NCI-H2107 treated with DMSO at 0.1 percent for 48 hours (cell line): ENCODE results near the gene EML1.

ENCODE experiments used
- DNase-seq: peaks from one replicate; lab custom pipeline; 2025; ENCODE audit not compliant: unreplicated experiment; lab: John Stamatoyannopoulos, UW

Gene EML1

DNA sequence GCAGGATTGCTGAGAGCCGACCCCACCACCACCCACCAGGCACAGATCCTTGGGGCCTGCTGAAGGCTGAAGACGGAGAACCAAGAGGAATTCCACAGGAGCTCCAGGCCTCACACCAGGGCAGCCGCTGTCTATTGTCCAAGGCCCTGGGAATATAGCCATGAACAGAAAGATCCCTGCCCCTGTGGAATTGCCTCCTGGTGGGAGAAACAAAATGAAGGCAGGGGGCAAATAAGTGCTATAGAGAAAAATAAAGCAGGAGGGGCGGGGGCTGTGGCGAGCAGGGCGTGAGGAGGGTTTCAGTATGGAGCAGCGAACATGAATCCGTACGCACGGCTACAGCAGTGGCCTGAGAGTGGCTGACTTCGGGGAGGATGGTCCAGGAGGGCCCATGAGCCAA, 96.1 kb downstream of the EML1 start:
- DNase-seq: no peak

DNA sequence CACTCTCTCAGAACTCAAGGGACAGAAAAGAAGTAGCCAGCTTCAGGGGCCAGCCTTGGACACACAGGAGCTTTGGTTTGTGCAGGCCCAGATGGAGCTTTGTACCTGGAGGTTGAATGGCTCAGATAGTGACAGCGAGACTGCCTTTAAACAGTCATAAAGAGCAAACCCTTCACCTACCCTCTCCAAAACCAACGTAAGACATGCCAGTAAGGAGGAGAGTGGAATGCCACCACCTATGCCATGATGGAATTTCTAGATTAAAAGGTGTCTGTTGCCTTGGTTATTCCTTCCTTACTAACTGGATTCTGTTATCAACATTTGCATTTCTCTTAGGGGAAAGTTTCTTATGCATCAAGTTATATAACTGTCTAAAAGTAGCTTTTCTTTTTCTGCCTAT, 98.1 kb downstream of the EML1 start:
- DNase-seq: no peak

DNA sequence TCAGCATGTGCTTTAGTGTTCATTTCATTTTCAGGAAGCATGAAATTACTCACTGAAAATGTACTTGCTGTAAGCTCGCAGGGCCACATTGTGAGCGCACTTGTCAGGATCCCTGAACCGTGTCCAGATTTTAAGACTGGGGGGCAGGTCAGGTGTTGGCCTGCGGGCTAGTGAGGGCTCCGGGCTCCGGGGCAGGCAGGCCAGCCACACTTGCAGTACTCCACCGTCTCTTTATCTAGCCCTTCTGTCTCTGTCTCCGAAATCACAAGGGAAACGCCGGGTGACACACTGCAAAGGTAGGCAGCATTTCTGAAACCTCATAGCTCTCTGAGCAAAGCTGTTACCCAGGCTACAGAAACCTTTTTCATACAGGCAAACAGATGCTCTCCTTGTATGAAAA, 98.7 kb downstream of the EML1 start:
- no peak for DNase-seq

DNA sequence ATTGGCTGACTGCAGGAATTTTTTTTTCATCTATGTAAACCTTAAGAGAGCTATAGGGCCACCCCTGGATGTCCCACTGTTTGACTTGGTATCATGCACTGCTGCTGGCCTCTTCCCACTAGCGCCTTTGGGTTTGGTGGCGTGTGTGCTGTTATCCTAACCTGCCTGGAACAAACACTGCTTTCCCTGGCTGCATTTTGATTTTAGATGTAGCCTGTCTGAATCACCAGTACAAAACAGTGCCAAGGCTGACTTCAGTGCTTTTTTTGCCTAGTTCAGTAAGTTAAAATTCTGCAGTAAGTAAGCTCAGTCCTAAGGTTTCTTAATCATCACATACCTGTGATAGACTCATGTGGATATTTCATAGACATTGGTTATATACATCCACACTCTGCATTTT, 99.2 kb downstream of the EML1 start:
- no peak for DNase-seq

DNA sequence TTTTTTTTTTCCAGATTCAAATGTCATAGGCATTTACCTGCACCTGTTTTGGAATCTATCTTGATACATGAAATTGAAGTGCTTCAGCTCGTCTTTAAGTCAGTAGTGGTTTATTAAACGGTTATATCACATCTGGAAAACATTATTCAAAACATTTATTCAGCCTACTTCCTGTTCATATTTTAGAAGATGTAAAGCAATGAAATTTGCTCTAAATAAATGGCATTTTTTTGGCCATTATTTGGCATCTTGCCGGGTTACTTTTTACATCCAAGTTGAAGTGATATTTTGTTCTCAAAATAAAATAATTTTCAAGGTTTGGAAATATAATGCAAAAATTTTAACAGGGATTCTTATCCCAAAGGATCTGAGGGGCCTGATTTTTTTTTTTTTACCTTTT, 103.1 kb downstream of the EML1 start:
- DNase-seq: no peak

DNA sequence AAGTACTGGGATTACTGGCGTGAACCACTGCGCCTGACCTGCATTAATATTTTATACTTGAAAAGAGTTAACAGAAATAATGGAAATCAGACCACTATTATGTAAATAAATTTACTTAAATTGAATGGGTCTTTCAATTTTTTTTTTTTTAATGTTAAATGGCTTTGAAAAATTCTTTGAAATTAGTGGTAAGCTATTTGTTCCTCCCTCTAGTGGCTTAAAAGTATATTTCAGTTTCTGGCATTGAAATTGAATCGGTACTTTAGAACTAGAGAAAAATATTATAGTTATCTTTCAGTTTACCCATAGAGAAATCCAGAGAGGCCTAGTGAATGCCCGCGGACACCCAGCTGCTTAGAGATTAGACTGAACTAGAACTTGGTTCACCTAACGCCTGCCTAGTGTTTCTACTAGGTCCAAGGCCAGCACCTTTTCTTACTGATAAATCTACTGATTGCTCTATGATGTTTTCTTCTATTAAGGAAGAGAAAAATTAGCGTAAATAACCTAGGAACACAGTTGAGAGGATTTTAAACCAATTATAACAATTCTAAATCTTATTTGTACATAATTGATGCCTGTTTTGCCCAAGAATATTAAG, 106.5 kb downstream of the EML1 start:
- peak; percentile 11 for DNase-seq

DNA sequence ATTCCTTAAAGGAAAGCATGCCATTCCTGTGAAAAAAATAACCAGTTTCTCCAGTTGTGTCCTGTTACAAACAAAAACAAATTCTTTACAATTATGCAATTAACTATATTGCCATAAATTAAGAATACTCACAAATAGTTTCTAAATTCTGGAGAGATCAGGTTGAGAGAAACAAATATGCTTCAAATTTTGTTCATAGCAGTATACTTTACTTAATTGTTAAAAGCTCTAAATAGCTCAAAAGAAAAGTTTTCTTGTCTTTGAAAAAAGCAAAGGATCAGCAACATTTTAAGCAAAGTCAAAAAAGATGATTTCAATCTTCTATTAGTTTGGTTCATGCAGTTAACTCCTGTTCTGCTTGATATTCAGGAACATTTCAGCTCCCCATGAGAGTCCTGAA, 109.7 kb downstream of the EML1 start:
- DNase-seq: no peak

DNA sequence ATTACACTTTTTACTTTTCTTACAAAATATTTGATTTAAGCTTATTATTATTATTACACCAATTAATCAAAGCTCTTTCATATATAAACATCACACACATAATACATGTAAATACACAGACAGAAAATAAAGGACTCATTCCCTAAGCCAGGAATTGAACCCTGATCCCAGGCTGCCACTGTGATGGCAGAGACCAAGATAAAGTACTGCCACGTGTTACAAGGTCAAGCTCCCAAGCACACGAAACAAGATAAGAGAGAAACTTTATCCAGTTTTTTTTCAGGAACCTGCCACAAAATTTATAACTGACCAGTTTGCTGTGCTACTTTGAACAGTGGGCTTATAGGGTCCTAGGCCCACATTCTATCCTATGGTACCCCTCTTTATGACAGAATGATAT, 111.3 kb downstream of the EML1 start:
- DNase-seq: no peak

DNA sequence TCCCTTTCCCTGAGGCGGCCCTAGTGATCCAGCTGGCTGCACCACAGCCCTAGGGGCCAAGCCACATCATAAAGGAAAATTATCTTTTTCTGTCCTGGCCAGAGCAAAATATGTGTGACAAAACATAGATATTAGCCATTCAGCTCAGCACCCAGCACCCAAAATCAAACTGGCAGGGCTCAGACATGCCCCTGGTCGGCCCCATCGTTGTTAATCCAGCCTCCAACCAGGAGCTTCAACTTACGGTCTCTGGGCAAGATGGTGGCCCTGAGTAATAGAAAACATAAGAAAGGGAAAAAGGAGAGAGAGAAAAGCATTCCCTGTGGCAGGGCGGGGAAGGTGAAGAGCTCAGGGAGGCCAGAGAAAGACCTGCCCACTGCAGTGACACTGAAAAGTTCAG, 111.9 kb downstream of the EML1 start:
- DNase-seq: no peak

DNA sequence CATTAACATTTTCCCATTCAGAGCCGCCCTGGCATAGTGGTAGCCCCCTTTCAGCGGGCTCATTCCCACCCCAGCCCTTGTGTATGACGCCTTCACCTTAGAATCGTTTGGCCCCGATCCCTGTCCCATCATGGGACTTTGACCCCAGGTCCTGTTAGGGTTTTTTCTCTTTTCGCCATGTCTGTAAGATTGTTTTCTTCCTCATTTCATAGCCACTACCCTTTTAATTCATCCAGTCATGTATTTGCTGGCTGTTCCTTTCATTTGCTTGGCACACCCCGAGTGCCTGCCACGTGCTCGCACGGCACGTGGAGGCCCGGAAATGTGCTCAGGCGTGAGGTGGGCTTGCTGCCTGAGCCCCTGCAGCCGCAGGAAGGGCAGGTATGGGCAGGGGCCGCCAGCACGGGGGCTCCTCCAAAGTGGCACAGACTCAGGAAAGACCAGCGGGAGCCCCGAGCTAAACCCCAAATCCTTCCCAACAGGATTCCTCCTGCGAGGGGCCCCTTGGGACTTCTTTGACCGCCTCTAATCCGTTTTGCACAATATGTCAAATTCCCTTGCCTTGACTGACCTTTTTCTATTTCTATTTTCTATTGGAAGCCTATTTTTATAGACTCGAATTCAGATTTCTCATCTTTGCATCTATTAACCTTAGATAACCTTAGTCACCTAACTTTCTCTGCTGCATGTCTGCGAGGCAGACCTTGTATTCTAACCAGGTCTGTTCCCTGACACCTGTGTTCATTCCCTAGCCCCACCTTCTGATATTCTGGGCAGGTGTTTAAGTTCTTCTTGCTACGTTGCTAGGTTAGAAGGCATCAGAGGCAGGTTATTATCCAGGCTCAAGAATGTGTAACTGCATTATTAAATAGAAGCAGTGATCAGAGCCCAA, 114.8 kb downstream of the EML1 start:
- DNase-seq: no peak

DNA sequence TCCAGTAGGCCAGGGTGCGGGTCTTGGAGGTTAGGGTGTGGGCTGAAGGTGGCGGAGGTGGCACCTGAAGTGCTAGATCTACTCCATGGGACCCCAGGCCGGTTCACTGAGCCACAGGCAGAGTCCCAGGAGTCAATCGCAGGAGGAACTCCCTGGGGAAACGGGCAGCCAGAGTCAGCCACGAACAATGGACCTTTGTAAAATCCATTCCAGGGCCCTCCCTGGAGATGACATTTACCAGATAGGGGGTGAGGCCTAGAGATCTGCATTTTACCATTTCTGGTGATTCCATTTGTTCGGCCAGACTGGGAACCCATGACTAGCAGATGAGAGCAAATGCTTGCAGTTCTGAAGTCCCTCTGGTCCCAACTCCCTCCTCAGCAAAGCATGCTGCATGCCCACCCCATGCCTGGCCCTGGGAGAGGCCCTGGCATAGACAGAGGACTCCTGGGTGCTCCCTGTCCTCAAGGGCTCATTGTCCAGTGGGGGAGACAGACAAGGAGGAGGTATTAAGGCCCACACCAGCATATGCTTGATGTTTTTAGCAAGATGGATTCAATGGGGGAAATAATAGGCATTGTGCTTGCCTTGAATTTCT, 115.5 kb downstream of the EML1 start:
- DNase-seq: no peak

DNA sequence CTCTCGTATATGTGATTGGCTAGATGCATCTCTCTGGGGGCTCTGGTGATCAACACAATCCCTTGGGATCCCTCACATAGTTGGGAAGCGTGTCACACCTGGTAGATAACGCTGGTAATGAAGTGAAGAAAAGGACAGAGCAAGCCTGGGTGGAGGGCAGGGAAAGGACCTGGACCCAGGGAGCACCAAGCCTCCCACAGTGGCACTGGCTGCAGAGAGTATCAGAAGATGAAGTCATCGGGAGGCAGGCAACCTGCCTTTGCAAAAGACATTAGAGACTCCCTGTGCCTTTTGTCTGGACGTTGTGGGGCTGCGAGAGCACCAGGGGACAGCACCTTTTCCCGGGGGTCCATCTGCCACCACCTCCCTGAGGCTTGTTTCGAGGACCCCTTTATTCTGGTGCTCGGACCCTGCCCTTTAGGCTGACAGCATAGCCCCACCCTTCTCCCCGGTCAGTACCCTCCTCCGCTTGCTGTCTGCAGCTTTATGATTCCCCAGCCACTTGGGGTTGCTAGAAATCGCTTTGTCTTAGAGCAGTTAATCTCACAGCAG, 116.4 kb downstream of the EML1 start:
- no peak for DNase-seq

DNA sequence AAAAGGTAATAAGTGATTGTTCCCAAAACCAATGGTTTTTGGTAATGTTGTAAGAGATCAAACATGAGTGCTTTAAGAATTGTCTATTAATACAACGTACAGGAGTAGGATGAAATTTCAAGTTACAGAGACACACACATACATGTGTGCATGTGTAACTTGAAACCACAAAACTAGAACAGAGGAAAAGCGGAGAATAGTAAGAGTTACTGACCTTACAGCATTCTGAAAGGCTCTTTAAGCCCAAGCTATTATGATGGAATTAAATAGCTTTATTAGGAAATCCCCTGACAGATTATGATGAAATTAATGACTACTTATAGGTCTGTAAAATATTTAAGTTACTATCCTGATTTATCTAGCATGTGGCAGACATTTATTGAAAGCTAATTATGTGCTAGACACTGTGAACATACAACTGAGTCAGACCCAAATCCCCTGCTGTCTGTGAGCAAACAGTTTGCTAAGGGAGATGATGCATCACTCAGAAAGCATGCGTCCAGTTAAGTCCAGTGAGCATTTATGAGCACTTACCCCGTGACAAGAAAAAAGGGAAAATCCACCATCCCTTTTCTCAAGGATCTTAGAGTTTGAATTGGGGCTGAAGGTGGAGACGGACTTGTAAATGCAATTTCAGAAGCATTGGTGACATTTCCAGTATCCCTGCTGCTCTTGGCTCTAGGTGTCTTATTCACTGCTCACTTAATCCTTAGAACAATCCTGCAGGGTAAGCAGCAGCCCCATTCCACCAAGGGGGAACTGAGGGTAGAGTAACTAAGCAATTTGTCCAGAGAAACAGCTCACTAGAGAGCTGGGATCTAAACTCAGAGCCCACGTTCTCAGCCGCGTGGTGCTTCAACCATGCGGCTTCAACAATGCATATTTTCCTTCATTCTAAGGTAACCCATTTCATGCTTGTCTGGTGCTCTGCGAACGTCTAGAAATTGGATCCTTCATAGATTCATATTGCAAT, 117.4 kb downstream of the EML1 start:
- no peak for DNase-seq

DNA sequence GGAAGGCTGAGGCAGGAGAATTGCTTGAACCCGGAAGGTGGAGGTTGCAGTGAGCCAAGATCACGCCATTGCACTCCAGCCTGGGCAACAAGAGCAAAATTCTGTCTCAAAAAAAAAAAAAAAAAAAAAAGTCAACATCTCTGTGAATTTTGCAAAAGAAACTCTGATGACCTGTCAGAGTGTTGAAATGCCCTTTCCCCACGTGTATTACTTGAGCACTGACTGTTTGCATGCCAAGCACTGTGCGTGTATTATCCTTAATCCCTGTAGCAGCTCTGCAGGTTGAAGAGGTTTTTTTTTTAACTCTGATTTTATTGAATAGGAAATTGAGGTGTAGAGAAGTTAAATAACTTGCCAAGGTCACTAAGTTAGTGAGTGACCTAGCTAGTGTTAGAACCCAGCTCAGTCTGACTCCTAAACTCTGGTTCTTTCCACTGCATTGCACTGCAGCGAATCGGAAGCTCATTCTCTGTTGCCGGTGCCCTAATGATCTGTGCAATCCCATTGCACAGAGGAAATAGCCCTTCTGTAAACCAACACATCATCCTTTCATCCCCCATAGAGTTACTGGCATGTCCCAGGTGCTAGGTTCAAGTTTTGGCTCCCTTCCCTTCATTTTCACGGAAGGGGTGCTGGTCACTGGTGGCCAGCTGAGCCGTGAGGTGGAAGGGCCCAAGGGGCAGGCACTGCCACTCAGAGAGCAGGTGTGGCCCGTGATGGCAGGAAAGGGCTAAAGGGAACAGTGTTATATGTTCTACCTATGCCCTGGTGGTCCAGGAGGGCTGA, 122.3 kb downstream of the EML1 start:
- no peak for DNase-seq

DNA sequence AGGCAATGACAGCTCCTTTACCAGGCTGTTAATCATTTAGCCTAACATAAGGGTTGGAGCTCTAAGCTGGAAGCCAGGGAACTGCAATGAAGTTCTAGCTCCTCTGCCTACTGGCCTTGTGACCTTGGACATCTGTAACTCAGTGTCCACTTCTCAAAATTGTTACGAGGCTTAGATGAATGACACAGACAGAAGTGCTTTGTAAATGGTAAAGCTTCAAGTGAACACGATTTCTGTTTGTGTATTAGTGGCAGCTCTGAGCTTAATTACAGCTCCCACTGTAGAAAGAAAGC, 122.8 kb downstream of the EML1 start:
- no peak for DNase-seq

DNA sequence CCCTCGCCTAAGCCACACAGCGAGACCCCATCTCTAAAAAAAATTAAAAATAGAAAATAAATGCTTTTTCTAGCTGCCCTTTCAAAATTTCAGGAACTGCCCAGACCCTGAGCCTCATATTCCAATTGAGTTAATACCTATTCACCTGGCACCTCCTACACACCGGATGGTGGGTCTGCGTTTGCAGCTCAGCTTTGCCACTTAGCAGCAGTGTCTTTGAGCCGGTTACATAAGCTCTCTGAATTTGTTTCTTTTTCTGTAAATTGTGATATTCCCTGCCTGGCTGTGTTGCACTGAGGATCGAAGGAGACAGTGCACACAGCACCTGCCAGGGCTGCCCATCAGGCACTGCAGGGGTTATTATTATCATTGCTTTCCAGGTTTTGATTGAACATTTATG, 125.6 kb downstream of the EML1 start:
- no peak for DNase-seq

DNA sequence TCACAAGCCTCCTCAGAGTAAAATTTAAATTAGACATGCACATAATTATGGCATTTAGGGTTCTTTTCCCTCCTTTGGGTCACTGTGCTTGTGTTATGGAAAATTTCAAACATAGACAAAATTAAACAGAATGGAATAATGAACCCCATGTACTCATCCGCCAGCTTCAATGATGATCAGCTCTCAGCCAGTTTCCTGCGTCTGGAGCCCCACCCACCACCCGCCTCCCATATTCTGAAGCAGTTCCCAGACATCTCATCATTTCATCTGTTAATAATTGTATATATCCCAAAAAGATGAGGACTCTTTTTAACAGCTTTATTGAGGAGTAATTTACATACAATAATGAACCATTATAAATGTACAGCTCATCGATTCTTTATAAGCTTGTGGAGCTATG, 128.2 kb downstream of the EML1 start:
- no peak for DNase-seq

DNA sequence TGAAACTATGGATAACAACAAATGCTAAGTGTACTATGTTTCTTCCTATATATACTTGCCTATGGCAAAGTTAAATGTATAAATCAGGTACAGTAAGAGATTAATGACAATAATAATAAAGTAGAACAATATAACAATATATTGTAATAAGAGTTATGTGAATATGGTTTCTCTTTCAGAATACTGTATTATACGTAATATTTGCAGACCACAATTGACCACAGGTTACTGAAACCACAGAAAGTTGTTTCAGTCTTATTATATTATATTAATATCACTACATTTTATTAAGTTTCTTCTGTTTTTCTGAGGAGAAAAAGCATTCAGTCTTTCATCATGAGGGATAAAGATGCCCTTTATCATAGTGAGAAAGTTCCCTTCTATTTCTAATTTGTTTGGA, 131.2 kb downstream of the EML1 start:
- DNase-seq: no peak

DNA sequence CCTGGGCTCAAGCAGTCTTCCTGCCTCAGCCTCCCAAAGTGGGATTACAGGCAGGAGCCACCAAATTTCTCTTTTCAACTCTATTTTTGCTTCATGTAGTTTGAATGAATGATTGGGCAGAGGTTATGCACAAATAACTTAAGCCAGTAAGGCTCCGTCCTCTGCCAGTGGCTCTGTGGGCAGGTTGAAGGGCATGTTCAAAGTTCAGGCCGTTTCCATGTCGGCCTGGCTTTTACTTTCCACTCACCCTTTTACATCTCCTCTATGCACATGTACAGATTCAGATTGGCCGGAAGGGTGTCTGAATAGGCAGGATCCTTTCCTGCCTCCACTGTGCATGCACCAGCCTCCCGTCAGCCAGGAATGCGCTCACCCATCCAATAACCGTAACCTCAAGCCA, 132.3 kb downstream of the EML1 start:
- DNase-seq: no peak

DNA sequence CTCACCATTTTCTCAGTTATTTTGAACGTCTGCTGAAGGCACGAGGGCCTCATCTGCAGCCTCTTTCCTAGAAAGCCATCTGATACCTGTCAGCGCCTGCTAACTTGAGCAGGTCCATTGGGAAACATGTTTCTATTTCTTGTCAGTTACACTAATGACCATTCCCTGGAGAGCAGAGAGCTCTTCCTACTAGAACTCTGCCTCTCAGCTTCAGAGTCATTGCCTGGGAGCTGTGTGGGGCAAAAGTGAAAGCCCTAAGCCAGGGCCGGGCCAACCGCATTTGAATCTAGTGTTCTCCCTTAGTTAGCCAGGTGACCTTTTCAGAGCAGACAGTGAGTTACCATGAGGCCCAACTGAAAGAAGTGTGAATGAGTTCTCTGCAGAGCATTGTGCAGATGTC, 135.8 kb downstream of the EML1 start:
- peak; percentile 22 for DNase-seq
